ENCODE measurements around the gene ZSWIM5.
"Not testable (repeated sequence)": the region's sequence is repeated elsewhere in the genome, so short reads cannot be mapped to it uniquely, and the experiment has no call there.

Gene ZSWIM5

GRCh38 chr1:45148209-45148825 is 58.1 kb downstream of the ZSWIM5 start:
- Histone ChIP-seq H3K27me3 (ENCODE audit: control insufficient read depth in 1 of 2, insufficient read depth in 2 of 2, low read length in 2 of 2) (no peaks in the 10 kb centered on the region), H3K36me3 (ENCODE audit: control insufficient read depth in 1 of 2, insufficient read depth in 2 of 2, low read length in 2 of 2) (no peaks in the 10 kb centered on the region), H3K9me3 (ENCODE audit: control insufficient read depth in 1 of 2, low read length in 2 of 2) (no peaks in the 10 kb centered on the region), H3K9ac (ENCODE audit: low read depth in 1 of 2, low read length in 2 of 2) (no peak overlapping the region), H3K27ac (ENCODE audit: low read depth, low read length) (no peak overlapping the region), H3K4me3 (ENCODE audit: low read depth in 1 of 2, low read length in 2 of 2) (no peak overlapping the region), H3K4me1 (ENCODE audit: control insufficient read depth in 1 of 2, insufficient read depth in 2 of 2, low read length in 2 of 2) (no peaks in the 10 kb centered on the region)

GRCh38 chr1:45146833-45147232 is 59.6 kb downstream of the ZSWIM5 start:
- Histone ChIP-seq H3K27ac (ENCODE audit: low read depth, low read length) (no peak overlapping the region), H3K36me3 (ENCODE audit: control insufficient read depth in 1 of 2, insufficient read depth in 2 of 2, low read length in 2 of 2) (no peaks in the 10 kb centered on the region), H3K4me3 (ENCODE audit: low read depth in 1 of 2, low read length in 2 of 2) (no peak overlapping the region), H3K27me3 (ENCODE audit: control insufficient read depth in 1 of 2, insufficient read depth in 2 of 2, low read length in 2 of 2) (no peaks in the 10 kb centered on the region), H3K9ac (ENCODE audit: low read depth in 1 of 2, low read length in 2 of 2) (no peak overlapping the region), H3K4me1 (ENCODE audit: control insufficient read depth in 1 of 2, insufficient read depth in 2 of 2, low read length in 2 of 2) (no peaks in the 10 kb centered on the region), H3K9me3 (ENCODE audit: control insufficient read depth in 1 of 2, low read length in 2 of 2) (no peaks in the 10 kb centered on the region)

GRCh38 chr1:45141247-45142003 is 65.0 kb downstream of the ZSWIM5 start:
- Histone ChIP-seq H3K9ac (ENCODE audit: low read depth in 1 of 2, low read length in 2 of 2) (no peak overlapping the region), H3K4me1 (ENCODE audit: control insufficient read depth in 1 of 2, insufficient read depth in 2 of 2, low read length in 2 of 2) (peaks cover 0 to 7% of the 10 kb centered on the region in 2 donors), H3K27me3 (ENCODE audit: control insufficient read depth in 1 of 2, insufficient read depth in 2 of 2, low read length in 2 of 2) (no peaks in the 10 kb centered on the region), H3K9me3 (ENCODE audit: control insufficient read depth in 1 of 2, low read length in 2 of 2) (no peaks in the 10 kb centered on the region), H3K4me3 (ENCODE audit: low read depth in 1 of 2, low read length in 2 of 2) (no peak overlapping the region), H3K27ac (ENCODE audit: low read depth, low read length) (no peak overlapping the region), H3K36me3 (ENCODE audit: control insufficient read depth in 1 of 2, insufficient read depth in 2 of 2, low read length in 2 of 2) (no peaks in the 10 kb centered on the region)

GRCh38 chr1:45136984-45137383 is 69.4 kb downstream of the ZSWIM5 start:
- Histone ChIP-seq H3K27ac (ENCODE audit: low read depth, low read length) (no peak overlapping the region), H3K9ac (ENCODE audit: low read depth in 1 of 2, low read length in 2 of 2) (no peak overlapping the region), H3K4me1 (ENCODE audit: control insufficient read depth in 1 of 2, insufficient read depth in 2 of 2, low read length in 2 of 2) (peaks cover 7 to 18% of the 10 kb centered on the region in 2 donors), H3K4me3 (ENCODE audit: low read depth in 1 of 2, low read length in 2 of 2) (no peak overlapping the region), H3K27me3 (ENCODE audit: control insufficient read depth in 1 of 2, insufficient read depth in 2 of 2, low read length in 2 of 2) (no peaks in the 10 kb centered on the region), H3K36me3 (ENCODE audit: control insufficient read depth in 1 of 2, insufficient read depth in 2 of 2, low read length in 2 of 2) (no peaks in the 10 kb centered on the region), H3K9me3 (ENCODE audit: control insufficient read depth in 1 of 2, low read length in 2 of 2) (no peaks in the 10 kb centered on the region)

GRCh38 chr1:45135316-45135715 is 71.1 kb downstream of the ZSWIM5 start:
- H3K27me3 ChIP-seq (ENCODE audit: control insufficient read depth in 1 of 2, insufficient read depth in 2 of 2, low read length in 2 of 2) = no peaks in the 10 kb centered on the region
- no peak overlapping the region for H3K27ac ChIP-seq (ENCODE audit: low read depth, low read length)
- no peaks in the 10 kb centered on the region for H3K9me3 ChIP-seq (ENCODE audit: control insufficient read depth in 1 of 2, low read length in 2 of 2)
- no peaks in the 10 kb centered on the region for H3K36me3 ChIP-seq (ENCODE audit: control insufficient read depth in 1 of 2, insufficient read depth in 2 of 2, low read length in 2 of 2)
- no peak overlapping the region for H3K9ac ChIP-seq (ENCODE audit: low read depth in 1 of 2, low read length in 2 of 2)
- H3K4me1 ChIP-seq (ENCODE audit: control insufficient read depth in 1 of 2, insufficient read depth in 2 of 2, low read length in 2 of 2) = peaks cover 7 to 11% of the 10 kb centered on the region in 2 donors
- no peak overlapping the region for H3K4me3 ChIP-seq (ENCODE audit: low read depth in 1 of 2, low read length in 2 of 2)

- Histone ChIP-seq H3K9me3 (ENCODE audit: control insufficient read depth in 1 of 2, low read length in 2 of 2) (no peaks in the 10 kb centered on the region), H3K4me3 (ENCODE audit: low read depth in 1 of 2, low read length in 2 of 2) (no peak overlapping the region), H3K9ac (ENCODE audit: low read depth in 1 of 2, low read length in 2 of 2) (no peak overlapping the region), H3K27me3 (ENCODE audit: control insufficient read depth in 1 of 2, insufficient read depth in 2 of 2, low read length in 2 of 2) (no peaks in the 10 kb centered on the region), H3K27ac (ENCODE audit: low read depth, low read length) (no peak overlapping the region), H3K4me1 (ENCODE audit: control insufficient read depth in 1 of 2, insufficient read depth in 2 of 2, low read length in 2 of 2) (peaks cover 7 to 11% of the 10 kb centered on the region in 2 donors), H3K36me3 (ENCODE audit: control insufficient read depth in 1 of 2, insufficient read depth in 2 of 2, low read length in 2 of 2) (no peaks in the 10 kb centered on the region)
Observed at GRCh38 chr1:45134461-45134873, 71.9 kb downstream of the ZSWIM5 start.

- H3K27ac ChIP-seq (ENCODE audit: low read depth, low read length); H3K4me3 ChIP-seq (ENCODE audit: low read depth in 1 of 2, low read length in 2 of 2); H3K27me3 ChIP-seq (ENCODE audit: control insufficient read depth in 1 of 2, insufficient read depth in 2 of 2, low read length in 2 of 2); H3K9me3 ChIP-seq (ENCODE audit: control insufficient read depth in 1 of 2, low read length in 2 of 2); H3K9ac ChIP-seq (ENCODE audit: low read depth in 1 of 2, low read length in 2 of 2); H3K36me3 ChIP-seq (ENCODE audit: control insufficient read depth in 1 of 2, insufficient read depth in 2 of 2, low read length in 2 of 2): not testable (repeated sequence)
- peaks cover 7 to 11% of the 10 kb centered on the region in 2 donors for H3K4me1 ChIP-seq (ENCODE audit: control insufficient read depth in 1 of 2, insufficient read depth in 2 of 2, low read length in 2 of 2)
Observed at GRCh38 chr1:45132719-45133118, 73.7 kb downstream of the ZSWIM5 start.

- no peak overlapping the region for H3K27ac ChIP-seq (ENCODE audit: low read depth, low read length)
- no peaks in the 10 kb centered on the region for H3K36me3 ChIP-seq (ENCODE audit: control insufficient read depth in 1 of 2, insufficient read depth in 2 of 2, low read length in 2 of 2)
- H3K4me3 ChIP-seq (ENCODE audit: low read depth in 1 of 2, low read length in 2 of 2) = no peak overlapping the region
- H3K9ac ChIP-seq (ENCODE audit: low read depth in 1 of 2, low read length in 2 of 2) = no peak overlapping the region
- H3K27me3 ChIP-seq (ENCODE audit: control insufficient read depth in 1 of 2, insufficient read depth in 2 of 2, low read length in 2 of 2) = no peaks in the 10 kb centered on the region
- no peaks in the 10 kb centered on the region for H3K9me3 ChIP-seq (ENCODE audit: control insufficient read depth in 1 of 2, low read length in 2 of 2)
- H3K4me1 ChIP-seq (ENCODE audit: control insufficient read depth in 1 of 2, insufficient read depth in 2 of 2, low read length in 2 of 2) = peaks cover 0 to 6% of the 10 kb centered on the region in 2 donors
Observed at GRCh38 chr1:45123358-45123757, 83.0 kb downstream of the ZSWIM5 start.

GRCh38 chr1:45122724-45123123 is 83.7 kb downstream of the ZSWIM5 start:
- H3K4me1 ChIP-seq (ENCODE audit: control insufficient read depth in 1 of 2, insufficient read depth in 2 of 2, low read length in 2 of 2) = peaks cover 0 to 6% of the 10 kb centered on the region in 2 donors
- H3K9me3 ChIP-seq (ENCODE audit: control insufficient read depth in 1 of 2, low read length in 2 of 2) = no peaks in the 10 kb centered on the region
- H3K27ac ChIP-seq (ENCODE audit: low read depth, low read length) = no peak overlapping the region
- H3K27me3 ChIP-seq (ENCODE audit: control insufficient read depth in 1 of 2, insufficient read depth in 2 of 2, low read length in 2 of 2) = no peaks in the 10 kb centered on the region
- no peak overlapping the region for H3K9ac ChIP-seq (ENCODE audit: low read depth in 1 of 2, low read length in 2 of 2)
- no peak overlapping the region for H3K4me3 ChIP-seq (ENCODE audit: low read depth in 1 of 2, low read length in 2 of 2)
- H3K36me3 ChIP-seq (ENCODE audit: control insufficient read depth in 1 of 2, insufficient read depth in 2 of 2, low read length in 2 of 2) = no peaks in the 10 kb centered on the region

GRCh38 chr1:45117766-45118165 is 88.6 kb downstream of the ZSWIM5 start:
- Histone ChIP-seq H3K9me3 (ENCODE audit: control insufficient read depth in 1 of 2, low read length in 2 of 2) (no peaks in the 10 kb centered on the region), H3K9ac (ENCODE audit: low read depth in 1 of 2, low read length in 2 of 2) (no peak overlapping the region), H3K4me1 (ENCODE audit: control insufficient read depth in 1 of 2, insufficient read depth in 2 of 2, low read length in 2 of 2) (peaks cover 0 to 6% of the 10 kb centered on the region in 2 donors), H3K4me3 (ENCODE audit: low read depth in 1 of 2, low read length in 2 of 2) (no peak overlapping the region), H3K27me3 (ENCODE audit: control insufficient read depth in 1 of 2, insufficient read depth in 2 of 2, low read length in 2 of 2) (no peaks in the 10 kb centered on the region), H3K27ac (ENCODE audit: low read depth, low read length) (no peak overlapping the region), H3K36me3 (ENCODE audit: control insufficient read depth in 1 of 2, insufficient read depth in 2 of 2, low read length in 2 of 2) (no peaks in the 10 kb centered on the region)

Measured in duodenal mucosa (tissue), 2 donors.